K562 (cell line): ENCODE measurements around the gene MLH1. TPM values are rescaled to one million over a fixed set of nuclear protein-coding genes. Genes with fewer than 3 reads are reported as not detected.

Source experiments
- CCNT2 ChIP-seq: IDR thresholded peaks from 2 replicates; pipeline ENCODE4 v1.6.1; 2011; ENCODE audit warnings: borderline replicate concordance, low read depth, mild to moderate bottlenecking, moderate library complexity, mixed read lengths, low read length; ENCODE audit not compliant: insufficient read length; ENCODE audit errors: extremely low read depth
- CREB5 ChIP-seq: fragments of 250-450 bp; sonication (Bioruptor Pico); IDR thresholded peaks from 2 replicates; pipeline ENCODE4 v1.5.0; 2020; ENCODE audit warnings: mild to moderate bottlenecking
- EHMT2 ChIP-seq: fragments of 450-650 bp; IDR thresholded peaks from 2 replicates; pipeline ENCODE4 v1.6.1; 2018; ENCODE audit warnings: antibody characterized with exemption
- PATZ1 ChIP-seq: fragments of 250-450 bp; sonication (Bioruptor Pico); IDR thresholded peaks from 2 replicates; pipeline ENCODE4 v1.5.0; 2020; ENCODE audit warnings: mild to moderate bottlenecking, borderline replicate concordance
- SNAPC5 ChIP-seq: fragments of 250-450 bp; sonication (Bioruptor Pico); IDR thresholded peaks from 2 replicates; pipeline ENCODE4 v1.8.0; 2021; ENCODE audit warnings: moderate library complexity, mild to moderate bottlenecking, inconsistent platforms
- TCF7L2 ChIP-seq: fragments of 150-350 bp; IDR thresholded peaks from 2 replicates; pipeline ENCODE4 v1.6.1; 2016; ENCODE audit warnings: low read depth, mild to moderate bottlenecking, low read length, moderate library complexity
- THAP12 ChIP-seq: fragments of 250-450 bp; sonication (Bioruptor Pico); IDR thresholded peaks from 2 replicates; pipeline ENCODE4 v1.9.0; 2021; ENCODE audit warnings: mild to moderate bottlenecking, inconsistent platforms
- ZNF282 ChIP-seq: sonication (generic); formaldehyde crosslinking; IDR thresholded peaks from 2 replicates; pipeline ENCODE4 v1.8.1; 2023; ENCODE audit warnings: missing genetic modification reagents
- ZNF408 ChIP-seq: fragments of 250-450 bp; sonication (Bioruptor Pico); IDR thresholded peaks from 2 replicates; pipeline ENCODE4 v1.4.0; 2020; ENCODE audit warnings: low read depth, mild to moderate bottlenecking, moderate library complexity
- polyA plus RNA-seq, 8 experiments: library from polyadenylated mRNA; depleted of rRNA in 4 of 8; stranded (reverse) in 5 of 8; unstranded in 3 of 8; fragments of >200 nt; fragmentation: Nextera tagmentation in 2 of 8; fragmentation: Illumina TruSeq in 1 of 8; extraction: Ambion mirVana in 2 of 8; extraction: Trizol in 1 of 8; gene quantifications; 2 replicates each; pipeline versions ENCODE4 v1.2.1 to v1.2.3, GENCODE V29; 2011 to 2014; ENCODE audit warnings: inconsistent platforms in 1 of 8, missing spikeins in 1 of 8
- total RNA-seq, 7 experiments: library from RNA; depleted of rRNA in 6 of 7; stranded (reverse); fragments of >200 nt in 6 of 7; fragmentation: Illumina TruSeq in 2 of 7; extraction: Trizol in 2 of 7; gene quantifications; 2 replicates each; pipeline versions ENCODE4 v1.2.1 to v1.2.3, GENCODE V29; 2011 to 2021; ENCODE audit warnings: low replicate concordance in 1 of 7

MLH1 gene
- total and polyA plus RNA-seq, 9 of the 15 experiments (the other 6 are each of a cell fraction or from before 2014, with no cell fraction given): 76.4 to 155 (median 117) TPM

GRCh38 chr3:36943601-36944000 lies 49.7 kb upstream of the MLH1 start (continued):
- TF ChIP-seq THAP12: no peak
- no peak for TF ChIP-seq CCNT2
- TF ChIP-seq PATZ1: no peak
- no peak for TF ChIP-seq TCF7L2
- TF ChIP-seq ZNF282 (CRISPR knock-in tag): no peak
- TF ChIP-seq CREB5 (CRISPR knock-in tag): no peak
- TF ChIP-seq SNAPC5 (CRISPR knock-in tag): no peak
- TF ChIP-seq EHMT2: no peak
- no peak for TF ChIP-seq ZNF408
